Loucy (cell line): ENCODE measurements around the gene YAP1.

ENCODE experiments used
- H2AFZ ChIP-seq: fragments of 200-600 bp; sonication (generic); 2 replicates; pipeline ENCODE4 v1.6.0; 2016; ENCODE audit warnings: antibody characterized with exemption, mild to moderate bottlenecking, low read length, moderate library complexity
- H3F3A ChIP-seq: fragments of 200-600 bp; 2 replicates; pipeline ENCODE4 v1.6.0; 2016; ENCODE audit warnings: antibody characterized with exemption, low read depth, mild to moderate bottlenecking
- H3K27me3 ChIP-seq: fragments of 200-600 bp; sonication (generic); 2 replicates; pipeline ENCODE4 v1.6.1; 2014; ENCODE audit warnings: low read length, mild to moderate bottlenecking; ENCODE audit not compliant: insufficient read depth, poor library complexity, severe bottlenecking
- H3K36me3 ChIP-seq: fragments of 200-600 bp; sonication (generic); 2 replicates; pipeline ENCODE4 v1.6.1; 2016; ENCODE audit warnings: low read length; ENCODE audit not compliant: insufficient read depth
- H3K4me1 ChIP-seq: fragments of 200-600 bp; sonication (generic); 2 replicates; pipeline ENCODE4 v1.5.1; 2014; ENCODE audit warnings: low read length, mild to moderate bottlenecking; ENCODE audit not compliant: insufficient read depth, poor library complexity, severe bottlenecking
- H3K4me2 ChIP-seq: fragments of 200-600 bp; sonication (generic); 2 replicates; pipeline ENCODE4 v1.6.0; 2014; ENCODE audit warnings: antibody characterized with exemption, low read length, low read depth, mild to moderate bottlenecking; ENCODE audit not compliant: poor library complexity, severe bottlenecking
- H3K4me3 ChIP-seq: fragments of 200-600 bp; sonication (generic); 2 replicates; pipeline ENCODE4 v1.5.1; 2014; ENCODE audit warnings: low read length, mild to moderate bottlenecking, mixed read lengths; ENCODE audit not compliant: poor library complexity, severe bottlenecking
- H3K79me2 ChIP-seq: fragments of 200-600 bp; sonication (generic); 2 replicates; pipeline ENCODE4 v1.6.1; 2014; ENCODE audit warnings: low read length; ENCODE audit not compliant: insufficient read depth
- H3K9ac ChIP-seq: fragments of 200-600 bp; sonication (generic); 2 replicates; pipeline ENCODE4 v1.6.0; 2014; ENCODE audit warnings: mild to moderate bottlenecking, low read depth, low read length, moderate library complexity; ENCODE audit not compliant: poor library complexity, severe bottlenecking
- H3K9me2 ChIP-seq: fragments of 200-600 bp; sonication (generic); replicated peaks from 2 replicates; pipeline ENCODE4 v1.6.1; 2016; ENCODE audit warnings: low read depth, low read length, mixed read lengths
- H3K9me3 ChIP-seq: fragments of 200-600 bp; sonication (generic); 2 replicates; pipeline ENCODE4 v1.6.1; 2014; ENCODE audit warnings: mild to moderate bottlenecking, antibody characterized with exemption, low read length, low read depth; ENCODE audit not compliant: insufficient read depth
- H4K20me1 ChIP-seq: fragments of 200-600 bp; sonication (generic); 2 replicates; pipeline ENCODE4 v1.6.0; 2014; ENCODE audit warnings: antibody characterized with exemption, low read length, mild to moderate bottlenecking; ENCODE audit not compliant: insufficient read depth, poor library complexity, severe bottlenecking
- EZH2phosphoT487 ChIP-seq: fragments of 200-600 bp; IDR thresholded peaks from 2 replicates; pipeline ENCODE4 v1.6.1; 2018; ENCODE audit warnings: antibody characterized with exemption, mild to moderate bottlenecking, moderate library complexity, borderline replicate concordance
- TF ChIP-seq, protein P1 (sequence below): fragments of 200-600 bp; sonication (generic); conservative IDR thresholded peaks from 2 replicates; pipeline ENCODE4 v1.5.1; 2014; ENCODE audit warnings: mild to moderate bottlenecking, antibody characterized with exemption, low read length

YAP1 gene

DNA sequence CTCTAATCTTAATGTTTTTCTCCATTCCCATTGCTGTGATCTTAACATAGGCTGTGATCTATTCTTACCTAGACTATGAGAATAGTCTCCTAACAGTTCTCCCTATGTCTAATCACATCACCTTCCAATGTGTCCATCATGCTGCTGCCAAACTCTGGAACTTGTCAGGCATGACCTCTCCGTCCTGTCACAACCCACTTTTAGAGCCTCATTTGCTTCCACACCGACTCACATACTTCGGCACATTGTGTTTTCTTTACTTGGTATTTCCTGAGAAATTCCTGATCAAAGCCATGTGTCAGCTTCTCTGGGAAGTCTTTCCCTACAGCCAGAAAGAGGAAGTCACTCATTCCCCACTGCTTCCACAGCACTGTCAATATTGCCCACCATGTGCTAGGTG lies 166.5 kb downstream of the YAP1 start:
- H4K20me1 ChIP-seq: no peaks in the 10 kb centered on the region
- H3K4me1 ChIP-seq: no peaks in the 10 kb centered on the region
- no peaks in the 10 kb centered on the region for H3K79me2 ChIP-seq
- no peaks in the 10 kb centered on the region for H3F3A ChIP-seq
- no peaks in the 10 kb centered on the region for H3K36me3 ChIP-seq
- H3K27me3 ChIP-seq: no peaks in the 10 kb centered on the region
- H3K4me3 ChIP-seq: no peak overlapping the region
- no peak overlapping the region for H3K4me2 ChIP-seq
- no peak overlapping the region for H2AFZ ChIP-seq
- no peak overlapping the region for H3K9ac ChIP-seq
- TF ChIP-seq, protein P1, sequence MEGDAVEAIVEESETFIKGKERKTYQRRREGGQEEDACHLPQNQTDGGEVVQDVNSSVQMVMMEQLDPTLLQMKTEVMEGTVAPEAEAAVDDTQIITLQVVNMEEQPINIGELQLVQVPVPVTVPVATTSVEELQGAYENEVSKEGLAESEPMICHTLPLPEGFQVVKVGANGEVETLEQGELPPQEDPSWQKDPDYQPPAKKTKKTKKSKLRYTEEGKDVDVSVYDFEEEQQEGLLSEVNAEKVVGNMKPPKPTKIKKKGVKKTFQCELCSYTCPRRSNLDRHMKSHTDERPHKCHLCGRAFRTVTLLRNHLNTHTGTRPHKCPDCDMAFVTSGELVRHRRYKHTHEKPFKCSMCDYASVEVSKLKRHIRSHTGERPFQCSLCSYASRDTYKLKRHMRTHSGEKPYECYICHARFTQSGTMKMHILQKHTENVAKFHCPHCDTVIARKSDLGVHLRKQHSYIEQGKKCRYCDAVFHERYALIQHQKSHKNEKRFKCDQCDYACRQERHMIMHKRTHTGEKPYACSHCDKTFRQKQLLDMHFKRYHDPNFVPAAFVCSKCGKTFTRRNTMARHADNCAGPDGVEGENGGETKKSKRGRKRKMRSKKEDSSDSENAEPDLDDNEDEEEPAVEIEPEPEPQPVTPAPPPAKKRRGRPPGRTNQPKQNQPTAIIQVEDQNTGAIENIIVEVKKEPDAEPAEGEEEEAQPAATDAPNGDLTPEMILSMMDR: no peak
- no peak for TF ChIP-seq EZH2phosphoT487
- H3K9me2 ChIP-seq: no peaks in the 10 kb centered on the region
- H3K9me3 ChIP-seq: no peaks in the 10 kb centered on the region

DNA sequence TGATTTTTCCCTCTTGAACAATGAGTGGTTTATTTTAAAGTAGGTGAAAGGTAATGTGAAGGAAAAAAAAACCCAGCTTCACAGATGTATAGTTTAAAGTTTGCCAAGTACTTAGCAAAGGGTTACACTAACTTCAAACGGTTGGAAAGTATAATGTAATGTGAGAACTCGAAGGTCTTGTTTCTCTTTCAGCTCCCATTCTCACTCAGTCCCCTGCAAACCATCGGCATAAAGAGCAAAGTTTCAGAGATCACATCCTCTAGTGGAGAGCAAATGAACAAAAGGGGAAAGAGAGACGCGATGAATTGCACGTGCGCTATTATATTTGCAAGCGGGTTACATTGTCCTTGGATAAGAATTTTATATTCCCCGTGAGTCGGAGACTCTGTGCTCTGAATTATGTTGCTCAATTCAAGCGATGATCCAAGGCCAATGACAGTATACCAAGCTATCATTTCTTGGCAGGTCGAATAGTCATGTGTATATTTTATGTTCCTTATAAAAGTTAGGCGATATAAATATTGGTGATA lies 169.5 kb downstream of the YAP1 start:
- Histone ChIP-seq H3K4me1 (no peaks in the 10 kb centered on the region), H3K4me2 (no peak overlapping the region), H3K27me3 (no peaks in the 10 kb centered on the region), H3K9ac (no peak overlapping the region), H3K79me2 (no peaks in the 10 kb centered on the region), H3K4me3 (no peak overlapping the region), H4K20me1 (no peaks in the 10 kb centered on the region), H2AFZ (no peak overlapping the region), H3F3A (no peaks in the 10 kb centered on the region), H3K9me2 (no peaks in the 10 kb centered on the region), H3K36me3 (no peaks in the 10 kb centered on the region), H3K9me3 (no peaks in the 10 kb centered on the region)
- no peak for TF ChIP-seq EZH2phosphoT487
- TF ChIP-seq, protein P1: no peak

DNA sequence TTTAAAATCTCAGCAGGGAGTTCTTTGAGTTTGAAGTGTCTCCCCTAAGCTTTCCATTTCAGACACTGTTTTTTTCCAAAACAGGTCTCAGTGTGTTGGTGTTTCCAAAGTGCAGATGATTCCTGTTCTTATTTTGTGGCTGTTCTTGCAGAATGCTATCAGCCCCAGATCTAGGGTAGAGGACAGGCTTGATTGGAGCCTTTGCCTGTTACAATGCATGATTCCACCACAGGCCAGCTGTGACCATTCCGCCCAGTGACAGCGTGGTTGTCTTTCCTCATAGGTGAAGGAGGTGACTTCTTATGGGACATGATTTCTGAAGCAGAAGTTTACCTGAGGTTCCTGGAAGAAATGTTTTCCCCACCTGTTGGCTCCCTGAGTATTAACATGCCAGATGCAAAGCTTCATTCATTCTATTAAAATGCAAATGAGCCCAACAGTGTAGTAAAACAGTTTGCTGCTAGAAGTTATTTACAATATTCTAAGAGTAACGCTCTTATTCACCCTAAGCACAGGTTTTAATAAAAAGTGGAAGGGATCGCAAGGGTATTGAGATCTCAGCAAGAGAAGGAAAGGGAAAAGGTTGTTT lies 170.1 kb downstream of the YAP1 start:
- no peaks in the 10 kb centered on the region for H3K27me3 ChIP-seq
- H3K9me2 ChIP-seq: no peaks in the 10 kb centered on the region
- no peak overlapping the region for H3K4me3 ChIP-seq
- H3K4me2 ChIP-seq: no peak overlapping the region
- no peaks in the 10 kb centered on the region for H3K79me2 ChIP-seq
- no peak for TF ChIP-seq EZH2phosphoT487
- TF ChIP-seq, protein P1: no peak
- H3K9me3 ChIP-seq: no peaks in the 10 kb centered on the region
- no peak overlapping the region for H3K9ac ChIP-seq
- no peak overlapping the region for H2AFZ ChIP-seq
- H4K20me1 ChIP-seq: no peaks in the 10 kb centered on the region
- no peaks in the 10 kb centered on the region for H3F3A ChIP-seq
- H3K4me1 ChIP-seq: no peaks in the 10 kb centered on the region
- no peaks in the 10 kb centered on the region for H3K36me3 ChIP-seq
